Measurements from ENCODE around the gene FOXD4L4.
"Not testable (repeated sequence)": the region's sequence is repeated elsewhere in the genome, so short reads cannot be mapped to it uniquely, and the experiment has no call there.

FOXD4L4 gene

DNA sequence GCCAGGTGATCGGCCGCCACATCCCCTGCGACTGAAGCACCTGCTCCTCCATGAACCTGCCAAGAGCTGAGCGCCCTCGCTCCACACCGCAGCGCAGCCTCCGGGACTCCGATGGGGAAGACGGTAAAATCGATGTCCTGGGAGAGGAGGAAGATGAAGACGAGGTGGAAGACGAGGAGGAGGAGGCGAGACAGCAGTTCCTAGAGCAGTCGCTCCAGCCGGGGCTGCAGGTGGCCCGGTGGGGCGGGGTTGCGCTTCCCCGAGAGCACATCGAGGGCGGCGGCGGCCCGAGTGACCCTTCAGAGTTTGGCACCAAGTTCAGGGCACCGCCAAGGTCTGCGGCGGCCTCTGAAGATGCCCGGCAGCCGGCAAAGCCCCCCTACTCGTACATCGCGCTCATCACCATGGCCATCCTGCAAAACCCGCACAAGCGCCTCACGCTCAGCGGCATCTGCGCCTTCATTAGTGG, at the start of gene FOXD4L4:
TSS of gene FOXD4L4 (plus strand) at position 51 of the 469 bp plus-strand sequence. CDS start at position 51, 0 bp downstream.
- not testable (repeated sequence) for DNase-seq (ENCODE audit: low spot score)

DNA sequence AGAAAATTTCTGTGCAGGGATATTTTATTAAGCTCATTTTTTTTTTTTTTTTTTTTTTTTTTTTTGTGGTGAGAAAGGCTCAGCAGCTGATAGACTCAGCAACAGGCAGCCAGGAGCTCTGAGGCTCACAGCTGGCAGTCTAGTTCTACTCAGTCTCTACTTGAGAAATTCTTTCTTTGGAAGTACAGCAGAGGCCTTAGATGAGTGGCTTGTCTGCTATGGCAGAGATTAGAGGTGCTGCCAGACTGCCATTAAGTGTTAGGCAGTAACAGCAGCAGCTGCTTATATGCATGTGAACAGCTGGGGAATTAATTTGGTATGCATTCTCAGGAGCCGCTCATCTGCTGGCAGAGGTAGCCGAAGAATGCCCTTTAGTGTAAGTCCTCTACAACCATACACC, 33.4 kb upstream of the FOXD4L4 start:
- DNase-seq (ENCODE audit: low spot score): not testable (repeated sequence)

- not testable (repeated sequence) for DNase-seq (ENCODE audit: low spot score)
Observed at GRCh38 chr9:65714445-65714844, 22.5 kb upstream of the FOXD4L4 start.

- not testable (repeated sequence) for DNase-seq (ENCODE audit: low spot score)
Observed at GRCh38 chr9:65738133-65738532, 1.2 kb downstream of the FOXD4L4 start.
